ENCODE measurements around the gene DNM3. TPM values are rescaled to one million over a fixed set of nuclear protein-coding genes. Genes with fewer than 3 reads are reported as not detected.

DNM3 gene
- total and polyA plus RNA-seq, 2 of the 8 experiments (the other 6 are each of a cell fraction or from before 2014, with no cell fraction given), result 2.0 to 8.5 TPM

- H3K18ac ChIP-seq (ENCODE audit: extremely low read depth, low read length), result no peak overlapping the region
- FAIRE-seq, result no peak
- no peak overlapping the region for H3K23ac ChIP-seq (ENCODE audit: insufficient read length)
- H2BK15ac ChIP-seq (ENCODE audit: low read length), result no peak overlapping the region
- no peak overlapping the region for H3K4me3 ChIP-seq (ENCODE audit: extremely low read depth in 1 of 4, insufficient read depth in 2 of 4, low read depth in 3 of 4, low read length in 4 of 4)
- H3K56ac ChIP-seq (replicated peaks; ENCODE audit: insufficient read length, low read depth, low read length), result no peak overlapping the region
- no peaks in the 10 kb centered on the region for H3K79me2 ChIP-seq (ENCODE audit: control insufficient read depth in 1 of 2, insufficient read depth in 2 of 2, low read length in 2 of 2)
- no peak overlapping the region for H2BK120ac ChIP-seq (replicated peaks; ENCODE audit: low read depth, low read length)
- no peak overlapping the region for H3K4me2 ChIP-seq (ENCODE audit: insufficient read depth in 1 of 2, low read depth in 2 of 2, low read length in 2 of 2)
- H4K91ac ChIP-seq (replicated peaks; ENCODE audit: insufficient read length, low read length), result no peak overlapping the region
- peaks cover 0 to 1% (median 0%) of the 10 kb centered on the region in 4 experiments; a peak in 1 of 7 replicates for H3K27me3 ChIP-seq (replicated peaks in 1 of 4; ENCODE audit: control insufficient read depth in 3 of 4, extremely low read depth in 1 of 4, insufficient read depth in 3 of 4, low read length in 3 of 4)
- no peak overlapping the region for H3K27ac ChIP-seq (ENCODE audit: low read depth, low read length)
- H3K4me1 ChIP-seq (replicated peaks in 1 of 4; ENCODE audit: control insufficient read depth in 3 of 4, insufficient read depth in 4 of 4, low read length in 3 of 4), result no peaks in the 10 kb centered on the region
- H4K8ac ChIP-seq (ENCODE audit: extremely low read depth, insufficient read depth, low read length), result no peak overlapping the region
- no peaks in the 10 kb centered on the region for H3K79me1 ChIP-seq (ENCODE audit: low read depth, low read length)
- CTCF ChIA-PET (ENCODE audit: partially characterized antibody), result interaction anchor here (0.8 to 3.1 kb wide), 4 partner anchors 10 to 231 kb away, joined by 3 to 7 read pairs (median 4); no protein-coding TSS in a partner anchor
- H3K9ac ChIP-seq (replicated peaks in 1 of 4; ENCODE audit: extremely low read depth in 1 of 4, low read depth in 3 of 4, low read length in 3 of 4), result no peak overlapping the region
- no peaks in the 10 kb centered on the region for H3K36me3 ChIP-seq (ENCODE audit: control insufficient read depth in 2 of 4, insufficient read depth in 4 of 4, low read length in 3 of 4)
- H2BK20ac ChIP-seq (ENCODE audit: low read length), result no peak overlapping the region
- 90% methylated on average over 4 of the region's 4 CpGs; no CpG with 5 or more reads in 1 of the 2 experiments for WGBS, 2 experiments (ENCODE audit: extremely low coverage in 1 of 2, insufficient coverage in 1 of 2, insufficient read length in 1 of 2, insufficient replicate concordance in 2 of 2, low coverage in 1 of 2, low lambda C conversion rate in 2 of 2, missing lambda C conversion rate in 1 of 2)
- no peak overlapping the region for H2BK5ac ChIP-seq (ENCODE audit: low read depth, low read length)
- no peak overlapping the region for H2BK12ac ChIP-seq (ENCODE audit: low read depth, low read length)
- no peaks in the 10 kb centered on the region for H4K20me1 ChIP-seq (replicated peaks in 1 of 2; ENCODE audit: control insufficient read depth in 1 of 2, insufficient read depth in 2 of 2, low read length in 2 of 2)
- no peaks in the 10 kb centered on the region; the same call in 1 of the 2 replicates for H3K23me2 ChIP-seq (ENCODE audit: low read depth, low read length)
- no peak for TF ChIP-seq CBX8 (IDR thresholded peaks at IDR 0.05; ENCODE audit: borderline replicate concordance, low read depth, low read length)
- no peak for TF ChIP-seq BCL11A (IDR thresholded peaks at IDR 0.05; ENCODE audit: low read depth in 2 of 2, low read length in 2 of 2)
- no peak overlapping the region for H4K5ac ChIP-seq (ENCODE audit: insufficient read length, low read depth, low read length)
- H3K14ac ChIP-seq (ENCODE audit: insufficient read length), result no peak overlapping the region
- DNase-seq (ENCODE audit: low read depth in 1 of 2, low spot score in 2 of 2), result no peak
- H3K4ac ChIP-seq (replicated peaks; ENCODE audit: insufficient read length, low read depth, low read length), result no peak overlapping the region
- no peak overlapping the region for H2AK5ac ChIP-seq (ENCODE audit: low read depth, low read length)
- POLR2A ChIA-PET (ENCODE audit: partially characterized antibody), result no interaction called here
- H3K9me3 ChIP-seq (ENCODE audit: insufficient read depth in 2 of 2, low read depth in 1 of 2, low read length in 1 of 2), result no peaks in the 10 kb centered on the region
- no peak overlapping the region for H2AFZ ChIP-seq (ENCODE audit: low read length)
Observed at GRCh38 chr1:172167796-172168596, 326.7 kb downstream of the DNM3 start.

Data from H1 (cell line).